Activated CD4-positive, CD25-positive, alpha-beta regulatory T cell (primary cell): ENCODE data around the gene FAM174B.

Experiments used
- DNase-seq, 4 experiments: peaks; one replicate each; lab custom pipeline; 2025; lab: John Stamatoyannopoulos, UW

Gene FAM174B

DNA sequence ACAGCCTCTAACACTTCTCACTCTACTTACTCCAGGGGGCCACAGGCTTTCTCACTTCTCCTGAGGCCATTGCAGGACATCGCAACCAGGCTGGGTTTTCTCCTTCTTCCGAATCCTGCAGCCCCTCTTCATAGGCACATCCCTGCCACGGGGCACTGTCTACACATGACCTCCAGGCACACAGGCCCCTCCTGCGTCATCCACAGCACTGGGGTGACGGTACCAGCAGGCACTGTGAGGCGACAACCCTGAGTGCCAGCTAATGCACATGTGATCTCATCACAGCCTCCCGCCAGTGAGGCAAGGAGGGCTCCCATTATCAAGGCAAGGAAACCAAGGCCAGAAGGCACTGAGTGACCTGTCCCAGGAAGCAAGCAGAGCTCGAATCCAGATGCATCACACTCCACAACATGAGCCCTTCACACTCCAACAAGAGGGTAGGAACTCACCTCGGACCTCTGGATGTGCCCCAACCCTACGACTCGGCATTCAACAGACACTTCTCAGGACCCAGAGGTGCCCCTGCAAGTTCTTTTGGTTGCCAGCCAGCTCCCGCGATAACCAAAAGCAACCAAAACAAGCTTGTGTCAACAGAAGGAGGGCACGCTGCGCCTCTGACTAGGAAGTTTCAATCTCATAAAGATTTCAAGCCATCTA lies 16.7 kb downstream of the FAM174B start:
- no peak for DNase-seq

DNA sequence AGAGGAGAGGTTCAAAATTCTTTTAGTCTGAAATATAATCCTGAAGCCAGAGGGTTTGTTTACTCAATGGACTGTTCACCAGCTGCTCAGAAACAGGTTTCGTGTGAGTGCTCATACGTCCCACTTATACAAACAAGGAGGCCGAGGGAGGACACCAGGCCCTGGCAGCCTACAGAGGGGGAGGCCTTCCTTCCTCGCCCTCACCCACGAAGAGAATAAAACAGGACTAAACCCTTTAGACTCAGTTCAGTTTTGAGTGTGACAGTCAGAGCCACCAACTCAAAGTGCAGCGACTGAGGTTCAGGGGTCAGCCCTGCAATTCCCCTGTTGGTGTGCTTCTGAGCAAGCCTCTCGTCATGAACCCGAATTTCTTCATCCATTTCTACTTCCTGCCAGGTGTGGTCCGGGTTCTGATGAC lies 17.3 kb downstream of the FAM174B start:
- DNase-seq = no peak

DNA sequence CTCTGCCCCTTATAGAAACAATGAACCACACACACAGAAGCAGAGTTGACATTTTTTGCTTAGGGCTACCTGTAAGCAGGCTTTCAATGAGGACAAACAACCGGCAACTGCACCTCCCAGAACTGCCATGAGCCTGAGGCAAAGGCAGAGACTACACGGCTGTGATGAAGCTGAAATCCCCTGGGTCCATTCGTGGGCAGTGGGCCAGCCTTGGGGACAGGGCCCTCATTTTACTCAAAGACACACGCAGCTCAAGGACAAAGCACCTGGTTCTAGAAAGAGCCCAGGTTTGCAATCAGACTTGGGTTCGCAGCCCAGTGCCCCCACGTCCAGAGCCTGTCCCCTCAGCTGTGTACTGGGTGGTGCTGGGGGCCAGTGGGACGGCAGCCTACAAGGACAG lies 17.9 kb downstream of the FAM174B start:
- DNase-seq = no peak

DNA sequence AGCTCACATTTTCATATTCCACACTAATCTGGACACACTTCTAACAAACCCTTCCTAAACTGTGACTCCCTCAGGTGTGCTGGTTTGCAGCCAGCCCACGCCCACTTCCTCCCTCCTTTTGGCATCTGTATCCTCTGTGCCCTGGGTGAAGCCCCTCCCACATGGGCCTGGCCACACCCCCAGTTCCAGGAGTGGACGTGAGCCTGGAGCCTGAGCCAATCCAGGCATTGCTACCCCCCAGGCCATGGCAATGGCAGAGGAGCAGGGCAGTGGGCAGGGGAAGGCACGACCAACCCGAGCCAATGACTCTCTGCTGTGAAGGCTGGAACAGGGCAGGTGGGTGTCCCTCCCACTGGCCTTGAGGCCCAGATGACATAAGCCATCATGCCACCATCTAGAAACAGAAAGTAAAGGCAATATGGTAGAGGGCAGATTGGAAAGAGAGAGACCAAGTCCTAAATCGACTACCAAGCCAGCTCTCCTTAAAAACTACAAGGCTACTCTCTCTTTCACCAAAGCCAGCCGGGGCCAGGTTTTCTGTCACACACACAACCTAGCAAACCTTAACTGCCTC lies 18.6 kb downstream of the FAM174B start:
- DNase-seq = no peak

DNA sequence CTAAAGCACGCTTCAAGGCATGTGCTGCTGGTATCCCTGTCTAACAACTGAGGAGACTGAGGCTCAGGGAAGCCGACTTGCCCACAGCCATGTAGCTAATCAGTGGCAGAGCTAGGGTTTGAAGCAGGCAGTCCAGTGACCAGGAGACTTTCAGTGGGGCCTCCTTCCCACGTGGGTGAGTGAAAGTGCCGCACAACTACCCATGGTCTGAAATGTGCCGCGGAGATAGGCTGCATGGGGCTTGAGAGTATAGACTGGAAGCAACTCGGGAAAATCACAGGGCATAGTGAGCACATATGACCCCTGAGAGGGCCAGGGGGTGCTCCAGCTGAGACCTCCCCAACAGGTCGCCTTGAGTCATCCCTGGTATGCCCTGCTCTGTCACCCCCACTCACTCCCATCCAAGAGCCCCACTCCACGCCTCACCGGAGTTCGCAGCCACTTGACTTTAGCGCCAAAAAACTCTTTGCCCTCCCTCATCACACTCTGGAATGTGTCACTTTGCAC lies 19.1 kb downstream of the FAM174B start:
- no peak for DNase-seq

DNA sequence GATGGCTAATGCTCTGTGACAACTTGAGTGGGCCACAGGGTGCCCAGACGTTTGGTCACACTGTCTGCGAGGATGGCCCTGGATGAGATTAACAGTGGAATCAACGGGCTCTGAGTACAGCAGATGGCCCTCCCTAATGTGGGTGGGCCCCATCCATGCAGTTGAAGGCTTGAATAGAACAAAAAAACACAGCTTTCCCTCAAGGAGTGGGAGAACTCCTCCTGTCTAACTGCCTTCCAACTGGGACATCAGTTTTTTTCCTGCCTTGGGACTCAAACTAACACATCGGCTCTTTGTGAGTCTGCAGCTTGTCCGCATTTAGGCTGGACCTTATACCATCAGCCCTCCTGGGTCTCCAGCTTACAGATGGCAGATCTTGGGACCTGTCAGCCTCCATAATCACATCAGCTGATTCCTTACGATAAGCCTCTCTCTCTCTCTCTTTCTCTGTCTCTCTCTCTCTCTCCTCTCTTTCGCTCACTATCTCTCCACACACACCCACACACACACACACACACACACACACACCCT lies 20.8 kb downstream of the FAM174B start:
- DNase-seq = no peak

DNA sequence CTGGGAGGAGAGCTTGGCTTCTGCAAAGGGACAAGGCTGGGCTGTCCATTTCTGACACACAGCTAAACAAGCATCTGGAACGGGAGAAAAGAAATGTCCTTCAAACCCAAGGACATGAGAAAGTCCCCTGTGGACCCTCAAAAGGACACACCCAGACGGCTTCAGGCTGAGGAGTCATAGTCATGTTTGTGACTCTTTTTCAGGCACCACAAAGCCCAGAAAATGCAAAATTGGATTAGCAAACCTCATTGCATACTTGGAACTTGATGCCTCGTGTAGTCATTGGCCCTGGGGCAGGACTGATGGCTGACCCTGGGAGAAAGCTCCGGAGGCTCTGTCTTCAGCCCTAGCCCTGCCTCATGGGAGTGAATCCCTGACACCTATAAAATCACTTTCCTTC lies 21.5 kb downstream of the FAM174B start:
- DNase-seq = no peak

DNA sequence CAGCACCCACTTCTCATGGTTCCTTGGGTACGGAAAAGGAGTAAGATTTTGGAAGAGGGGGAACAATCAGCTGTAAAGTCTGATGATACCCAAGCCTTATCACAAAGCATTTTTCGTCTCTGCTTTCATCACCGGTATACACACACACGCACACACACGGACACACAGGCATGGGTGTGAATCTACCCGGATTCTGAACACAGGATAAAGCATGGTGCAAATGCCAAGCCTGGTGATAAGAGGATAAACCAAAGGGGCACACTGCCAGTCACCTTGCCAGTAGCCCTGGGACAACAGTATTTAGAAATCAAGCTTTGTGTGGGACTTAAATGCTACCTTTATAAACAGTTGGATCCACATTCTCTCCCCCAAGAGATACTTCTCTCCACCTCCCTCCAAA lies 22.2 kb downstream of the FAM174B start:
- no peak for DNase-seq

DNA sequence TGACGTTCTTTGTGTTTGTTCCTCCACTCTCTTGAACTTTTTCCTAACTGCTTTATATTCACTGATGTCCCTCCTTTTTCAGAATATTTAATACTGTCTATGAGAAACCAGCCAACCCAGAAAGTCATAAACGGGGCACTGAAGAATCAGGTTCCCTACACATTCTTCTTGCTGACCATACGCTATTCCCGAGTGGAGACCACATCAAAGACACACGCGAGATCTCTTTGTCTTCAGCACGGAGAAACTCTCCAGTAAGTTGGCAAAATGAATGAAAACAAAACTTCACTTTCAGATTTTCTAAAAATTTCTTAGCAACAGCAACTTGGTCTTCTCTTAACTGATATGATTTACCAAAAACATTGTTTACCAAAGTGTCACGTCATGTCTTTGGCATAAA lies 22.6 kb downstream of the FAM174B start:
- DNase-seq = no peak

DNA sequence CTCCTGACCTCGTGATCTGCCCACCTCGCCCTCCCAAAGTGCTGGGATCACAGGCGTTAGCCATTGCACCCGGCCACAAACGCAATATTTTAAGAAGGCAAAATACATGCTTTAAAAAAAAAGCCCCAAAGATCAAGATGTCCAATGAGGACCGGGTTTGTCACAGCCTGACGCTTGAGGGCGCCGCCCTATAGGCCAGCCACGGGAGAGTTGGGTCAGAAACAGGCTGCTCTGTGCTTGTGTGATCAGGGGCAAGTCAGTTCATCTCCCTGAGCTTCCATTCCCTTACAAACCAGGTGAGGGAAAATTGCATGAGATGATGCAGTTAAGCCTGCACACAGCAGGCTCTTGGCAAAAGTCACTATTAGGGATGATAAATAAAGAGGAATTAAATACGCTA lies 23.9 kb downstream of the FAM174B start:
- DNase-seq = no peak

DNA sequence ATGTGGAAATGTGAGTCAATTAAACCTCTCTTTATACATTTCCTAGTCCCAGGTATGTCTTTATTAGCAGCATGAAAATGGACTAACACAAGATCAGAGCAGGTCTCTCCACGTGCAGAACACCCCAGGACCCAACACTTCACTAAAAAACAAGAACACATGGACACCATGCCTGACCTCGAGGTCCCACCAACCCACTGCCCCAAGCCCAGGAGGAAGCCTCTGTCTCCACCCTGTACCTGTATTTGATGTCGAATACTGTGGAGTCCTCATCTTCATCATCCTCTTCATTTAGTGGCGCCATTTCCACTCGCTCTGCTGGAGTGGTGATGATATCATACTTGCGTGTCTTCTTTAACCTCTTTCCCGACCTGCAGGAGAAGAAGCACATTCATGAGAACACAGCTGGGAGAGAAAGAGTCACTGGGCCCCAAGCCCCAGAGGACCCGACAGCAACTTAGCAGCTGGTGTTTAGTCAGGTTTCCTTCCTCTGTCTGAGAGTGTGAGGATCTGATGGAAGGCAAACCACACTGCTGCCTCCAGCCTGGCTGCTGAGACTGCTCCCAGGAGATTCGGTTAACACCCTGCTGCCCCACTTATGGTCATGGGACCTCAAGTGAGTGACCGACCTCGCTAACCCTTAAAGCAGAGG lies 25.5 kb downstream of the FAM174B start:
- no peak for DNase-seq

DNA sequence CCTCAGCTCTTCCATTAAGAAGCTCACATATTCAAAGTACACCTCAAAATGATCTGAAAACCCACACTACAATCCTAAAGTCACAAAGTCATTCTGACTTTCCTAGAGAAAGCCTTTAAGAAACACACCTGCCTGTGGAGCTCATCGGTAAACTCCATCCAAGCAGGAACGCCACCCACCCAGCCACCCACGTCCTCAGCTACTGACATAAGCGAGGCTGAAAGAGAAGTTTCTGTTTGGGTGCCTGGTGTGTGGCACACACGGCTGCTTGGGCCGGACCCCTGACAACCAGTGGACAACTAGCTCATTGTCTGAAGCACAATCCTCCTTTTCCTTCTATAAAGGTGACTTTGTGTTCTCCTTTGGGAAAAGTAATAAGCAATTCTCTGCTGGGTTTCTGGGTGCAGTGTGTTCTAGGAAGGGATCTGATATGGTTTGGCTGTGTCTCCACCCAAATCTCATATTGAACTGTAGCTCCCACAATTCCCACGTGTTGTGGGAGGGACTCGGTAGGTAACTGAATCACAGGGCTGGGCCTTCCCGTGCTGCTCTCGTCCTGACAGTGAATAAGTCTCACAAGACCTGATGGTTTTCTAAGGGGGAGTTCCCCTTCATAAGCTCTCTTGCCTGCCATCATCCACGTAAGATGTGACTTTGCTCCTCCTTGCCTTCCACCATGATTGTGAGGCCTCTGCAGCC lies 26.1 kb downstream of the FAM174B start:
- DNase-seq = no peak

DNA sequence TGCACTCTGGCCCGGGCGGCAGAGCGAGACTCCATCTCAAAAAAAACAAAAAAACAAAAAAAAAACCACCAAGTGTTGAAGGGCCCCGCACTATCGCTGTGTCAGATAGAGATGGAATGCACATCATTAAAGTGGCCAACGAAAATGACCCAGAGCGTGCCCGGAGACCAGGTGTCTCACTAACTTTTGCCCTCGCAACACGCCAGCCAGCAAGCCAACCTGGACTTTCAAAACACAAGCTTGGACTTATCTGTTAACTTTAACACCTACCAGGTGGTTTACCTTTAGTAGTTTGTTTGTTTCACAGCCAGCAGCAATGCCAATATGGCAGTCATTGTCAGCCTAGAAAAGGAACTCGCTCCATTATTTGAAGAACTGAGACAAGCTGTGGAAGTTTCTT lies 28.6 kb downstream of the FAM174B start:
- DNase-seq = no peak

DNA sequence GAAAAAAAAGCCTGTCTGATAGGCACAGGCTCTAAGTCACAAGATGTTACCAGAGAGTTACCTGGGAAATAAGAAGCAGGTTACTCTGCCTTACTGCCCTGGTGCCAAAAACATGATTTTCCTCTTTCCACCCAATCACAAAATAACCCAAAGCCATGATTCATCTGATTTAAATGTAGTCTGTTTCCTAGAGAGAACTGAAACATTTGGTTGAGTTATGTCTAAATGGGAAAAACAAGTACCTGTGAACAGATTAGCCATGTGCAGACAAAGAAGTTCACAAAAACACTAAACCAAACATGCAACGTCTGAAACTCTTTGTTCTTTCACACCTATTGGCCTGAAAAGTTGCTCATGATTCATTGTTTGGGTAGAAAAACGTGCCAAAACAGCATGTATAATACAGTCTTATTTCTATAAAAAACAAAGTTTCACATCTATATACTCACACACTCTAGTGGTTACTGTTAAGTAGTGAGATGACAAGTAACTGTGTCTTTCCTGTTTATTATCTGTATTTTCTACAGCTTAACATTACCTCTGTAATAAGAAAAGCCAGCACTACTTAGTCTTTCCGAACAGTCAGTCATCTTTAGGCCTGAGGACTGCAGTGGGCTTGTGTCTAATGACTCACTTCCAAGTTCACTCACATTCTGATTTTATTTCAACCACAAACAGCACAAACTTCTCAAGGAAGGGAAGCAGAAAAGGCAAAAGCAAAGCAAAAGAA lies 30.2 kb downstream of the FAM174B start:
- no peak for DNase-seq

DNA sequence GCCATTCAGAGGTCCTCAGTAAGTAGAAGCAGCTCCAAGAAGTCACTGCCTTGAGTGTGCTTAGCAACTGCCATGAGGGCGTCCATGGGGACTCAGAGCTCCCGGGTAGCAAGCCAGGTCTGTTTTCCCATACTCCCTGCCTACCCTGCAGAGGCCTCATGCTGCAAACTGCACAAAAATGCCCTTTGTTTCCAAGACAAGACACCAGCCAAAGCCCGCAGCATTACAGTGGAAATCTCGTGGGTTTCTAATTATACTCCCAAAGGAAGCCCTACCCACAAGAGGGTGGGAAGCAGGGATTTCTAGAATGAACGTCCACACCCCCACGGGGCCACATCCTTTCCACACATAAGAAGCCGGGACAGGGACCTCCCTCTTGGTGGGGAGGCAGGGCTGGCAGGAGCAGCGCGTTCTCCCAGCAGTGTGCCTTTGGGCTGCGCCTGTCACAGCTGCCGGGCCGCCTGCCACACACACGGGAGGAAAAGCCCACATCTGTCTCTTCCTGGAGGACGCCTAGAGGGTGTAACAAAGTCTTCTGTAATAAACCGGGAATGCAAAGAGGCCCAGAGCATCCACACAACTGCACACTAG lies 31.1 kb downstream of the FAM174B start:
- DNase-seq = no peak

DNA sequence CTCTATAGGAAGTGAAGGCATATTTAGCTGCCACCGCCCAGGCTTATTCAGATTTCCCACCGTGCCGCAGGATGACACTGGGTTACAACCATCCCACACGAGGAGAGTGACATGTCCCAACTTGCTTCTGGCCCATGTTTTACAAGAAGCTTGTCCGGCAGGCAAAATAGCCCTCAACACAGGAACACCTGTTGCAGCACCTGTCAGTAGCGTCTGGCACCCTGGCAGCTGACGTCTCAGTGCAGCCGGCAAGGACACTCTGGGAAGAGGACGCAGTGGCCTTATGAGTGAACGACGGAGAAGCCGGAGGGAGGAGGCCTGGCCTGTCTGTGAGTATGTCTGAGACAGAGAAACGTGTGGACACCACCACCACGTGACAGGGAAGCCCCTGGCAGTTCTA lies 32.1 kb downstream of the FAM174B start:
- no peak for DNase-seq

DNA sequence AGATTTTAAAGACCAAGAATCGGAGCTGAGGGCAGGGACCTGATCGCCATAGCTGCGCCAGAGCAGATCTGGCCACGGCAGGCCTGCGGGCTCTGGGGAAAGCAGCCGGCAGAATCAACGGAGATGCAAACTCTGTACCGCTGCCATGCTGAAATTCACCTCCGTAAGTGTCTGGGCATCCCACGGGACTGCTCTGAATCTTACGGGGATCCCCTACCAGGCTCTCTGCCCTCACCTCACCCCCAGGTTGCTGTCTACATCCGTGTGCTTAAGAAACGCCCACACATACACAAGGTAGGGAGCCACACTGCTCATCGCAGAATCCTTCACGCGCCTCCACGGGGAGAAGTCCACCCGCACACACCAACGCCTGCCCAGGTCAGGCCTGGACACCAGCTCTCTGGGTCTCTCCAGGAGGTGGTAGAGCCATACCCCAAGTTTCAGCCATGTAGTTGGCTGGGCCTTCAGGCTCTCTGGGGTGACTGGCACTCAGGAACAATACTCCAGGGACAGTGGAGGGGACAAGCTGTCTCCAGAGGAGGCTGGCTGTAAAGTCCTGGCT lies 33.5 kb downstream of the FAM174B start:
- DNase-seq = no peak

DNA sequence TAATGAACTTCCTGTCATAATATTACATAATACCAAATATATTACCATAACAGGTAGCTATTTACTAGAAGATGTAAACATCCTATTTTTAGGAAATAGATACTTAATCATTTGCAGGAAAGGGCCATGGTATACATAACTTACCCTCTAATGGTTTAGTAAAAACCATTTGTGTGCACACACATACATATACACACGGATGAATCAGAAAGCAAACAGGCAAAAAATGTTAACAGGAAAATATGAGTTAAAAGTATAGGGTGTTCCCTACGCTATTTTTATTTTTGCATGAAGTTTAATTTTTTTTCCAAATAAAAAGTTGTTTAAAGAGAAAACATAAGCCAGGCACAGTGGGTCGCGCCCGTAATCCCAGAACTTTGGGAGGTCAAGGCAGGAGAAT lies 34.6 kb downstream of the FAM174B start:
- no peak for DNase-seq

DNA sequence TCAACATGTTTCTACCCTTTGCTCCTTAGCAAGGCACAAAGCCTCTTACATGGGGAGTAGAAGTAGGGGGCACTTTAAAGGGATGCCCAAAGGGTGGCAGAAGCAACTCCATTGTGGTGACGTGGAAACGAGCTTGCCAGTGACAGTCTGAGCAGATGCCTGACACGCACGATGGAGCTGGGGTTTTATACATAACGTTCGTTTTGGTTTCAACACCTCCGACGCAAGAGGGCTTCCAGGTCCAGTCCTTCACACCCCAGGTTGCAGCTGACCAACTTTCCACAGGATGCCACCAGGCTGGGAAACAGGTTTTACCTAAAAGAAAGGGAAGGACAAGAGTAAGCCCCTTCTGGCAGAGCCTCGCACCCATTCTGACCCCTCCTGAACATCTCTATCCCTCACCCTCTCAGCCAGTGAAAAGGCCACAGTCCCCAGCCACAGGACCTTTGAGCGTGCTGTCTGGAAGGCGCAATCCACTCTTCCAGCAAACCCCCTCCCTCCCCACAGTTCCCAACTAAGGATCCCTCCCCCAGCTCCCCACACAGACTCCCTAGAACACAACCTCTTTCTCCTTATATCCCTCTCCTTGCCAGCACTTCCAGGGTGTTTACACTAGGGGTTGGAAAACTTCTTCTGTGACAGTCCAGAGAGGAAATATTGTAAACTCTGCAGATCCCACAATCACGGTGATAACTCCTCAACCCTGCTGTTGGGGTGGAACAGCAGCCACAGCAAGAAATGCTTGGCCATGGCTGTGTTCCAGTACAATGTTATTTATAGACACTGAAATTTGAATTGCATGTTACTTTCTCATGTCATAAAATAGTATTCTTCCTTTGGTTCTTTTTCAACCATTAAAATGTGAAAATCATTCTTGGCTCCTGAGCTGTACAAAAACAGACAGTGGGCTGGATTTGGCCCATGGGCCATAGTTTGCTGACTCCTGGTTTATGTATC lies 36.2 kb downstream of the FAM174B start:
- no peak for DNase-seq
